GM13977 (cell line): ENCODE results near the gene ORM1.

ENCODE experiments used
- DNase-seq: peaks from one replicate; pipeline ENCODE4 v3.0.0; 2012; ENCODE audit warnings: low spot score
- CTCF ChIP-seq: IDR thresholded peaks from 2 replicates; pipeline ENCODE4 v1.5.1; 2012; ENCODE audit warnings: mild to moderate bottlenecking, control low read depth; ENCODE audit not compliant: insufficient read depth; ENCODE audit errors: extremely low read depth, missing control alignments
- in situ Hi-C: fragments of 300-500 bp; cut with MboI; formaldehyde crosslinking; loops from one replicate; pipeline ENCODE4 v1.12.0; 2022; ENCODE audit warnings: low sequenced_read_pairs, low pct_unique_long_range_greater_than_20kb, mixed read lengths, inconsistent platforms; ENCODE audit not compliant: unreplicated experiment

Gene ORM1

DNA sequence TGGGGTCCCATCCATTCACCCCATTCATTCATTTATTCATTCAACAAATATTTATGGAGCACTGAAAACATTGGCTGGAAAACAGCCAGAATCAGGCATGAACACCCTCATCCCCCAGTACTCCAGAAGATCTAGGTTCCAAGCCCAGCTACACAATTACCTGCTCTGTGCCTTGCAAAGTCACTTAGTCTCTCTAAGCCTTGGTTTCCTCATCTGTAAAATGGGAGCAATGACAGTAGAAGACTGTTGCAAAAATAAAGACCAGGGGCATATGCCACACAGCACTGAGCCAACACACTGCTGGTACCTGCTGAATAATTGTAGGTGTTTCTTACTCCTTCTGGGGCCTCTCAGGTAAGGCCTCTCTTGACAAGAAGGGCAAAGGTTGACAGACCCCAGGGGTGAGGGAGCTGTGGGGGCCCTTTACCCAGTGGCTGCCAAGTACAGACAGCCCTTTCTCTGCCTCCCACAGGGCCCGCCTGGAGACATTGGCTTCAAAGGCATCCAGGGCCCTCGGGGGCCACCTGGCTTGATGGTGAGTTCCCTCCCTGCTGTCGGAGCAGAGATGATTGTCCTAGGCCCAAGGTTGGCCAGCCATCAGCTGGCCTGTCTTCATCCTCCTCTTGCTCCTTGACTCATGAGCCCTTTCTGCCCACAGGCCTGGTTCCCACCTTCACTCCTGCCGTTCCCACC, 22.6 kb upstream of the ORM1 start:
- no peak for TF ChIP-seq CTCF
- no peak for DNase-seq
- in situ Hi-C loops = no loop called here

- in situ Hi-C loops = no loop called here
- DNase-seq = no peak
- no peak for TF ChIP-seq CTCF
Observed at GRCh38 chr9:114300846-114301797, 21.8 kb upstream of the ORM1 start.

DNA sequence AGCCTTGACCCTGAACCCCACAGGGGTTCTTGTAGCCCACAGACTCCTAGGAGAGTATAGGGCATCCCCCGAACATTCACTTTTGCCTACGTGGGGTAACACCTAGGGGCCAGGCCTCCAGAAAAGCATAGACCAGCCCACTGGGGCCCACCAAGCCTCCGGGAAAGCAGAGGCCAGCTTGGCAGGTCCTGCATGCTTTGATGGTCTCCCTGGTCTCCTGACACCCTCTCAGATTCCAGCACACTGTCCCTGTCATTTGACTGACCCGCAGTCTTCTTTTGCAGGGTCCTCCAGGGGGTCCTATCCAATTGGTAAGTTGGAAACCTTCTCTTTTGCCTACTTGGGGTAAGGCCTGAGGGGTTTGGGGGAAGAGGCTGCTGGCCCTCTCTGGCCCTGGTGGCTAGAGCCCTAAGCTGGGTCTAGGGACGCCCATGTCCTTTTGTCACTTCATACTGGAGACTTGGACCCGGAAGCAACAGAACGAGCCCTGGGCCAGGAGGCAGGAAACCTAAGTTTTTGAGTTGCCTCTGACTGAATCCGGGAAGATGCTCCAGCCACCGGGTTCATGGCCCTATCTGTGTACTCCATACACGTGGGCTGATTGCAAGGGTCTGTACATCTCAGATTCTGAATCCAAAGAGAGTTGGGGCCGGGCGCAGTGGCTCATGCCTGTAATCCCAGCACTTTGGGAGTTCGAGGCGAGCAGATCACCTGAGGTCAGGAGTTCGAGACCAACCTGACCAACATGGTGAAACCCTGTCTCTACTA, 20.9 kb upstream of the ORM1 start:
- no peak for DNase-seq
- in situ Hi-C loops = no loop called here
- TF ChIP-seq CTCF = no peak

- in situ Hi-C loops = no loop called here
- DNase-seq = no peak
- no peak for TF ChIP-seq CTCF
Observed at GRCh38 chr9:114302727-114303126, 20.2 kb upstream of the ORM1 start.

- no peak for DNase-seq
- in situ Hi-C loops = no loop called here
- TF ChIP-seq CTCF = no peak
Observed at GRCh38 chr9:114303571-114303970, 19.3 kb upstream of the ORM1 start.

DNA sequence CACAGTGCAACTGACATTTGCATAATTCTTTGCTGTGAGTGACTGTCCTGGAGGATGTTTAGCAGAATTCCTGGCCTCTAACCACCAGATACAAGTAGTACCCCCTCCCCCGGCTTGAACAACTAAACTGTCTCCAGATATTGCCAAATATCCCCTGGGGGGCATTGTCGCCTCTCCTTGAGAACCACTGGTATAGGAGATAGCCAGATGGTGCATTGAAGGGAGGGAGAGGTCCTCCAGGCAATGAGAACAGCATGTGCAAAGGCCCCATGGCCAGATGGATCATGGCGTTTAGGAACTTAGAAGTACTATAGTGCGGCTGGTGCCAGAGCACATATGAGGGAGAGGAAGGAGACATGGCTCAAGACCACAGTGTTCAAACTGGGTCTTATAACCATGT, 18.9 kb upstream of the ORM1 start:
- DNase-seq = no peak
- in situ Hi-C loops = no loop called here
- no peak for TF ChIP-seq CTCF
